CD4-positive, alpha-beta T cell treated with Interleukin-6 at 100 ng/mL for 8 hours (primary cell): Measurements from ENCODE around the gene DKK3.
A peak's percentile ranks its signal among the peaks of the same experiment; 100 is the strongest.
"Not testable (repeated sequence)": the region's sequence is repeated elsewhere in the genome, so short reads cannot be mapped to it uniquely, and the experiment has no call there.

Source experiments
- DNase-seq: peaks from one replicate; pipeline ENCODE4 v3.0.0-alpha.2; 2020; ENCODE audit warnings: mixed read lengths, low spot score

The DKK3 gene

GRCh38 chr11:12007769-12008737 is at the start of gene DKK3:
DKK3 (minus strand) TSS chr11:12008626; CDS start chr11:12008582, 44 bp downstream.
- DNase-seq, result no peak

GRCh38 chr11:12057299-12057980 is 49.0 kb upstream of the DKK3 start:
- no peak for DNase-seq

- DNase-seq, result no peak
These were observed 47.7 kb upstream of the DKK3 start for GRCh38 chr11:12056119-12056518.

- DNase-seq, result no peak
These were observed 45.4 kb upstream of the DKK3 start for GRCh38 chr11:12053606-12054361.

GRCh38 chr11:12052676-12053605 is 44.5 kb upstream of the DKK3 start:
- DNase-seq, result no peak

GRCh38 chr11:12051287-12051662 is 42.8 kb upstream of the DKK3 start:
- DNase-seq, result no peak

GRCh38 chr11:12050470-12051286 is 42.3 kb upstream of the DKK3 start:
- no peak for DNase-seq

- no peak for DNase-seq
These were observed 40.7 kb upstream of the DKK3 start for GRCh38 chr11:12048936-12049790.

- no peak for DNase-seq
These were observed 38.3 kb upstream of the DKK3 start for GRCh38 chr11:12046636-12047236.

- DNase-seq, result no peak
These were observed 37.6 kb upstream of the DKK3 start for GRCh38 chr11:12045914-12046635.

- no peak for DNase-seq
These were observed 36.4 kb upstream of the DKK3 start for GRCh38 chr11:12044799-12045198.

GRCh38 chr11:12043959-12044791 is 35.7 kb upstream of the DKK3 start:
- peak; percentile 57 for DNase-seq

GRCh38 chr11:12043221-12043620 is 34.8 kb upstream of the DKK3 start:
- no peak for DNase-seq

GRCh38 chr11:12042215-12042676 is 33.8 kb upstream of the DKK3 start:
- no peak for DNase-seq

GRCh38 chr11:12040719-12041118 is 32.3 kb upstream of the DKK3 start:
- DNase-seq, result not testable (repeated sequence)

GRCh38 chr11:12032968-12033367 is 24.5 kb upstream of the DKK3 start:
- DNase-seq, result no peak

GRCh38 chr11:12031856-12032544 is 23.6 kb upstream of the DKK3 start:
- no peak for DNase-seq
